Measurements from ENCODE around the gene SYT17.
A peak's percentile ranks its signal among the peaks of the same experiment; 100 is the strongest.

SYT17 gene

GRCh38 chr16:19266774-19267173 lies 98.7 kb downstream of the SYT17 start:
- no peak for DNase-seq

GRCh38 chr16:19269098-19269497 lies 101.1 kb downstream of the SYT17 start:
- no peak for DNase-seq

GRCh38 chr16:19274165-19274797 lies 106.2 kb downstream of the SYT17 start:
- DNase-seq: no peak

GRCh38 chr16:19278403-19278802 lies 110.4 kb downstream of the SYT17 start:
- DNase-seq: no peak

GRCh38 chr16:19281246-19281645 lies 113.2 kb downstream of the SYT17 start:
- DNase-seq: no peak

- DNase-seq: no peak
These were observed 114.1 kb downstream of the SYT17 start for GRCh38 chr16:19282101-19282500.

- no peak for DNase-seq
These were observed 115.6 kb downstream of the SYT17 start for GRCh38 chr16:19283637-19284036.

GRCh38 chr16:19284207-19284606 lies 116.2 kb downstream of the SYT17 start:
- DNase-seq: peak; percentile 30

GRCh38 chr16:19285431-19285830 lies 117.4 kb downstream of the SYT17 start, which contains the start of gene CLEC19A:
Gene CLEC19A, plus strand, starts transcription at chr16:19285731. Its CDS starts 121 bp downstream, at chr16:19285852.
- DNase-seq: no peak

GRCh38 chr16:19286827-19287226 lies 118.8 kb downstream of the SYT17 start:
- no peak for DNase-seq

GRCh38 chr16:19287241-19287640 lies 119.2 kb downstream of the SYT17 start:
- DNase-seq: no peak

- DNase-seq: no peak
These were observed 121.1 kb downstream of the SYT17 start for GRCh38 chr16:19288872-19289799.

- no peak for DNase-seq
These were observed 121.9 kb downstream of the SYT17 start for GRCh38 chr16:19289811-19290485.

- DNase-seq: no peak
These were observed 122.8 kb downstream of the SYT17 start for GRCh38 chr16:19290860-19291259.

- DNase-seq: no peak
These were observed 123.4 kb downstream of the SYT17 start for GRCh38 chr16:19291475-19291874.

- no peak for DNase-seq
These were observed 124.1 kb downstream of the SYT17 start for GRCh38 chr16:19292186-19292585.

- DNase-seq: no peak
These were observed 126.2 kb downstream of the SYT17 start for GRCh38 chr16:19294156-19294649.

- DNase-seq: no peak
These were observed 127.4 kb downstream of the SYT17 start for GRCh38 chr16:19295393-19295792.

GRCh38 chr16:19297454-19297853 lies 129.4 kb downstream of the SYT17 start:
- DNase-seq: no peak

GRCh38 chr16:19299565-19299964 lies 131.5 kb downstream of the SYT17 start:
- DNase-seq: no peak

GRCh38 chr16:19301931-19302330 lies 133.9 kb downstream of the SYT17 start:
- no peak for DNase-seq

- DNase-seq: no peak
These were observed 136.7 kb downstream of the SYT17 start for GRCh38 chr16:19304750-19305149.

- no peak for DNase-seq
These were observed 137.4 kb downstream of the SYT17 start for GRCh38 chr16:19305443-19305842.
